B cell (primary cell): ENCODE results near the gene MCRIP2. TPM values are rescaled to one million over a fixed set of nuclear protein-coding genes. Genes with fewer than 3 reads are reported as not detected.

Experiments used
- ATAC-seq: fragments of 200-7000 bp; cut with Tn5 transposase; one replicate; pipeline ENCODE4 v1.10.0; 2021; ENCODE audit warnings: low read depth, mild to moderate bottlenecking, moderate number of reproducible peaks, moderate library complexity
- CTCF ChIA-PET: fragments of 350-600 bp; sonication (Branson Sonifier 250); formaldehyde crosslinking; loops from one replicate; lab custom pipeline; 2021; ENCODE audit warnings: antibody characterized with exemption, inconsistent platforms; lab: Charles Lee
- POLR2A ChIA-PET: fragments of 350-600 bp; sonication (Branson Sonifier 250); formaldehyde crosslinking; loops from one replicate; lab custom pipeline; 2021; ENCODE audit warnings: antibody characterized with exemption; lab: Charles Lee
- DNase-seq: peaks from one replicate; pipeline ENCODE4 v3.0.0; 2013
- H2AFZ ChIP-seq: 2 replicates; pipeline ENCODE4 v1.6.1; 2012; ENCODE audit warnings: mild to moderate bottlenecking, low read depth, low read length; ENCODE audit not compliant: insufficient read depth, poor library complexity, severe bottlenecking
- H3K27ac ChIP-seq, 2 donors: 1 replicate in 1 of 2; 2 replicates in 1 of 2; pipeline ENCODE4 v1.5.1; 2012 to 2013; ENCODE audit warnings: low read length in 2 of 2, mild to moderate bottlenecking in 2 of 2, moderate library complexity in 1 of 2
- H3K27me3 ChIP-seq, 4 experiments: fragments of 200-600 bp in 1 of 4; sonication (generic) in 1 of 4; replicated peaks in 1 of 4; 1 replicate in 2 of 4; 2 replicates in 2 of 4; pipeline versions ENCODE4 v1.6.1 to v1.7.0; 2013 to 2016; ENCODE audit warnings: low read length in 3 of 4, mild to moderate bottlenecking in 2 of 4, mixed read lengths in 1 of 4, moderate library complexity in 1 of 4; ENCODE audit not compliant: insufficient read depth in 4 of 4, control insufficient read depth in 3 of 4; ENCODE audit errors: control extremely low read depth in 1 of 4
- H3K36me3 ChIP-seq, 2 experiments: replicated peaks in 1 of 2; 1 replicate in 1 of 2; 2 replicates in 1 of 2; pipeline versions ENCODE4 v1.6.1 to v1.7.1; 2013; ENCODE audit warnings: low read length in 1 of 2; ENCODE audit not compliant: insufficient read depth in 2 of 2, control insufficient read depth in 1 of 2; ENCODE audit errors: control extremely low read depth in 1 of 2, extremely low read depth in 1 of 2
- H3K4me1 ChIP-seq, 2 donors: fragments of 200-600 bp in 1 of 2; sonication (generic) in 1 of 2; 1 replicate in 1 of 2; 2 replicates in 1 of 2; pipeline versions ENCODE4 v1.5.1 to v1.6.1; 2013 to 2017; ENCODE audit warnings: low read length in 2 of 2; ENCODE audit not compliant: control insufficient read depth in 2 of 2, insufficient read depth in 2 of 2
- H3K4me2 ChIP-seq: replicated peaks from 2 replicates; pipeline ENCODE3; 2012; ENCODE audit warnings: mild to moderate bottlenecking, low read depth, low read length; ENCODE audit not compliant: poor library complexity, severe bottlenecking
- H3K4me3 ChIP-seq, 5 experiments: fragments of 200-600 bp in 1 of 5; sonication (generic) in 1 of 5; 1 replicate in 3 of 5; 2 replicates in 2 of 5; pipeline versions ENCODE4 v1.5.1 to v1.7.0; 2011 to 2016; ENCODE audit warnings: low read length in 4 of 5, mild to moderate bottlenecking in 4 of 5, low read depth in 2 of 5, control low read depth in 1 of 5, moderate library complexity in 1 of 5; ENCODE audit not compliant: insufficient read depth in 1 of 5; ENCODE audit errors: control extremely low read depth in 1 of 5, extremely low read depth in 1 of 5
- H3K79me2 ChIP-seq: fragments of 200-600 bp; sonication (generic); one replicate; pipeline ENCODE4 v1.6.0; 2016; ENCODE audit warnings: low read length; ENCODE audit not compliant: control insufficient read depth, insufficient read depth
- H3K9ac ChIP-seq: fragments of 200-600 bp; sonication (generic); 2 replicates; pipeline ENCODE4 v1.6.1; 2017; ENCODE audit warnings: mild to moderate bottlenecking, low read length, moderate library complexity
- H3K9me3 ChIP-seq, 3 donors: one replicate each; pipeline versions ENCODE4 v1.6.1 to v1.7.1; 2013; ENCODE audit warnings: low read length in 2 of 3; ENCODE audit not compliant: control insufficient read depth in 2 of 3, insufficient read depth in 1 of 3; ENCODE audit errors: control extremely low read depth in 1 of 3
- H4K20me1 ChIP-seq: 2 replicates; pipeline ENCODE4 v1.6.0; 2012; ENCODE audit warnings: mild to moderate bottlenecking, low read length; ENCODE audit not compliant: insufficient read depth, control insufficient read depth, poor library complexity, severe bottlenecking
- H3K27ac Mint-ChIP-seq: one replicate; pipeline ENCODE4 v1.8.0; 2021; ENCODE audit warnings: mixed read lengths
- H3K27me3 Mint-ChIP-seq: one replicate; pipeline ENCODE4 v1.8.0; 2021; ENCODE audit warnings: mixed read lengths
- H3K4me1 Mint-ChIP-seq: one replicate; pipeline ENCODE4 v1.8.0; 2021; ENCODE audit warnings: mixed read lengths
- H3K4me3 Mint-ChIP-seq: one replicate; pipeline ENCODE4 v1.8.0; 2021; ENCODE audit warnings: mixed read lengths
- H3K9me3 Mint-ChIP-seq: one replicate; pipeline ENCODE4 v1.8.0; 2022; ENCODE audit warnings: mixed read lengths; ENCODE audit not compliant: insufficient read depth
- CTCF ChIP-seq: fragments of 200-600 bp; IDR thresholded peaks from one replicate; pipeline ENCODE4 v1.8.0; 2022; ENCODE audit warnings: antibody characterized with exemption, mild to moderate bottlenecking
- EZH2 ChIP-seq: IDR thresholded peaks from 2 replicates; pipeline ENCODE4 v1.6.1; 2012; ENCODE audit warnings: borderline replicate concordance, low read depth, mild to moderate bottlenecking, moderate library complexity, low read length; ENCODE audit not compliant: insufficient read depth, poor library complexity, severe bottlenecking
- WGBS: methylation state at CpG from one replicate; pipeline ENCODE4 v1.1.5; 2013; ENCODE audit warnings: missing lambda C conversion rate; ENCODE audit not compliant: insufficient coverage; 5-methylcytosine and 5-hydroxymethylcytosine counted together
- intact Hi-C: fragments of 100-400 bp; cut with micrococcal nuclease; formaldehyde crosslinking; loops from one replicate; pipeline ENCODE4 v1.10.0; 2022
- polyA plus RNA-seq: library from polyadenylated mRNA; depleted of rRNA; stranded (reverse); fragments of >200 nt; gene quantifications from 2 replicates; pipeline ENCODE4 v1.2.3, GENCODE V29; 2012
- total RNA-seq, 2 donors: library from RNA; stranded (reverse); fragments of 120-200 nt in 1 of 2; gene quantifications; 1 replicate in 1 of 2; 2 replicates in 1 of 2; pipeline versions ENCODE4 v1.2.3 to v1.2.4, GENCODE V29; 2013 to 2022

The MCRIP2 gene
- total and polyA plus RNA-seq, 2 donors (not counting 1 experiment from before 2014, with no cell fraction given), result 29.2 to 46.0 TPM

DNA sequence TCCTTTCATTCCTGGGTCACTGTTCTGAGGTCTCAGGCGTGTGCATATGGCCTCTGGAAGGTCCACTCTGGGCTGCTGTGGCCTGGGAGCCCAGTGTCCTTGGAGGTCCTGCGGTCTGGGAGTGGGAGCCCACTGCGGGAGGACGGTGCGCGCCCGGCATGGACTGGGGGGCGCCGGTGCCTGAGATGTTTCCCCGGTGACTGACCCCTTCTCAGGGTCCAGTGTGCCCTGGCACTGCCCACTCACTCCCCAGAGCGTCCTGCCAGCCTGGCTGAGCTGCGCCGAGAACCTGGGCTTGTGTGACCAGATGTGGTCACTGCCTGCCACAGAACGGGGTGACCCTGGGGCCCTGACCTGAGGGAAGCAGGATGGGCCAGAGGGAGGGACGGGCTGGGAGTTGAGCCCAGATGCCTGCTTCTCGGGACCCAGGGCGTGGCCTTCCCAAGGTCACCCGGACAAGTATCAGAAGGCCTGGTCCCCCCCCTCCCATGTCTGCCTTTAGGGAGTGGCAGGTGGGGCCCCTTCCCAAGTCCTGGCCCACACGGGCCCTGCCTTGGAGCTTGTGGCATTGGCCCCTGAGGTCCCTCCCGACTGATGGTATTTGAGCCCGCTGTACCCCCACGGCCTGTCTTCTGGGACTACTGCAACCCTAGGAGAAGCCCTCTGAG is 32.7 kb downstream of the MCRIP2 start:
- Histone ChIP-seq H3K4me3 (no peak overlapping the region), H4K20me1 (peaks cover 22% of the 10 kb centered on the region), H3K9me3 (peaks cover 0 to 7% (median 0%) of the 10 kb centered on the region in 3 donors), H3K9ac (no peak overlapping the region), H3K4me1 (peaks cover 10 to 31% of the 10 kb centered on the region in 2 donors), H3K36me3 (peaks cover 0 to 31% of the 10 kb centered on the region in 2 experiments), H3K27me3 (peaks cover 0 to 25% (median 11%) of the 10 kb centered on the region in 4 experiments), H2AFZ (no peak overlapping the region), H3K27ac (no peak overlapping the region), H3K79me2 (no peaks in the 10 kb centered on the region), H3K4me2 (no peak overlapping the region)
- WGBS, result 95% methylated on average over 20 of the region's 22 CpGs
- no peaks in the 10 kb centered on the region for H3K9me3 Mint-ChIP-seq
- H3K4me1 Mint-ChIP-seq, result peaks cover 20% of the 10 kb centered on the region
- DNase-seq (no peak), ATAC-seq (no peak)
- POLR2A ChIA-PET, result no interaction called here
- no peak for TF ChIP-seq CTCF
- TF ChIP-seq EZH2, result no peak
- no peak overlapping the region for H3K4me3 Mint-ChIP-seq
- peaks cover 6% of the 10 kb centered on the region for H3K27me3 Mint-ChIP-seq
- CTCF ChIA-PET, result no interaction called here
- no peak overlapping the region for H3K27ac Mint-ChIP-seq
- intact Hi-C loops, result no loop called here
